ENCODE results near the gene SORBS1. TPM values are rescaled to one million over a fixed set of nuclear protein-coding genes. Genes with fewer than 3 reads are reported as not detected.

The SORBS1 gene
- total and polyA plus RNA-seq, 4 donors, result 13.1 to 68.9 (median 44.0) TPM

- Histone ChIP-seq H3K4me1 (ENCODE audit: control insufficient read depth in 5 of 5, insufficient read depth in 5 of 5, low read length in 5 of 5) (peaks cover 0 to 36% (median 13%) of the 10 kb centered on the region in 5 donors), H3K9me3 (ENCODE audit: control insufficient read depth in 4 of 4, insufficient read depth in 3 of 4, low read length in 3 of 4) (no peaks in the 10 kb centered on the region), H3K36me3 (ENCODE audit: control insufficient read depth in 4 of 4, insufficient read depth in 4 of 4, low read length in 4 of 4) (no peaks in the 10 kb centered on the region), H3K4me3 (no peak overlapping the region), H3K9ac (ENCODE audit: insufficient read depth in 1 of 2, low read length in 2 of 2) (no peak overlapping the region), H3K27ac (ENCODE audit: low read depth in 1 of 2, low read length in 1 of 2) (no peak overlapping the region), H3K27me3 (ENCODE audit: control insufficient read depth in 3 of 3, insufficient read depth in 3 of 3, low read length in 2 of 3) (no peaks in the 10 kb centered on the region)
- TF ChIP-seq CTCF (IDR thresholded peaks at IDR 0.05; ENCODE audit: control extremely low read depth, extremely low read depth), result no peak
- ATAC-seq (ENCODE audit: insufficient read depth, low FRiP score) (no peak), DNase-seq (peak in 2 of 3 donors; percentile 51 to 62)
- 75% methylated on average over 5 of the region's 5 CpGs for WGBS, 2 donors
Measured at GRCh38 chr10:95567903-95568630, 6.9 kb upstream of the SORBS1 start.

- H3K27ac ChIP-seq (ENCODE audit: low read depth in 1 of 2, low read length in 1 of 2), result no peak overlapping the region
- H3K4me1 ChIP-seq (ENCODE audit: control insufficient read depth in 5 of 5, insufficient read depth in 5 of 5, low read length in 5 of 5), result peaks cover 0 to 34% (median 13%) of the 10 kb centered on the region in 5 donors
- no peak overlapping the region for H3K4me3 ChIP-seq
- ATAC-seq (ENCODE audit: insufficient read depth, low FRiP score) (no peak), DNase-seq (no peak)
- H3K36me3 ChIP-seq (ENCODE audit: control insufficient read depth in 4 of 4, insufficient read depth in 4 of 4, low read length in 4 of 4), result no peaks in the 10 kb centered on the region
- WGBS, 2 donors, result 94 to 98% methylated on average over 6 of the region's 6 CpGs
- no peak overlapping the region for H3K9ac ChIP-seq (ENCODE audit: insufficient read depth in 1 of 2, low read length in 2 of 2)
- H3K9me3 ChIP-seq (ENCODE audit: control insufficient read depth in 4 of 4, insufficient read depth in 3 of 4, low read length in 3 of 4), result no peaks in the 10 kb centered on the region
- H3K27me3 ChIP-seq (ENCODE audit: control insufficient read depth in 3 of 3, insufficient read depth in 3 of 3, low read length in 2 of 3), result no peaks in the 10 kb centered on the region
- no peak for TF ChIP-seq CTCF (IDR thresholded peaks at IDR 0.05; ENCODE audit: control extremely low read depth, extremely low read depth)
Measured at GRCh38 chr10:95566136-95566535, 5.0 kb upstream of the SORBS1 start.

GRCh38 chr10:95565336-95565735 is 4.2 kb upstream of the SORBS1 start:
- DNase-seq (peak; percentile 48 to 84 (median 72)), ATAC-seq (ENCODE audit: insufficient read depth, low FRiP score) (no peak)
- no peak overlapping the region for H3K9ac ChIP-seq (ENCODE audit: insufficient read depth in 1 of 2, low read length in 2 of 2)
- no peaks in the 10 kb centered on the region for H3K9me3 ChIP-seq (ENCODE audit: control insufficient read depth in 4 of 4, insufficient read depth in 3 of 4, low read length in 3 of 4)
- WGBS, 2 donors, result 84 to 87% methylated on average over 7 of the region's 7 CpGs
- no peak overlapping the region for H3K4me3 ChIP-seq
- no peak overlapping the region for H3K27ac ChIP-seq (ENCODE audit: low read depth in 1 of 2, low read length in 1 of 2)
- no peak for TF ChIP-seq CTCF (IDR thresholded peaks at IDR 0.05; ENCODE audit: control extremely low read depth, extremely low read depth)
- H3K36me3 ChIP-seq (ENCODE audit: control insufficient read depth in 4 of 4, insufficient read depth in 4 of 4, low read length in 4 of 4), result no peaks in the 10 kb centered on the region
- no peaks in the 10 kb centered on the region for H3K27me3 ChIP-seq (ENCODE audit: control insufficient read depth in 3 of 3, insufficient read depth in 3 of 3, low read length in 2 of 3)
- H3K4me1 ChIP-seq (ENCODE audit: control insufficient read depth in 5 of 5, insufficient read depth in 5 of 5, low read length in 5 of 5), result peaks cover 0 to 35% (median 13%) of the 10 kb centered on the region in 5 donors

Data from lung (tissue), 12 donors.